NCI-H146 treated with DMSO at 0.1 percent for 48 hours (cell line): Measurements from ENCODE around the gene CYP27B1.

Source experiments
- DNase-seq: peaks from one replicate; lab custom pipeline; 2025; ENCODE audit not compliant: unreplicated experiment; lab: John Stamatoyannopoulos, UW

The CYP27B1 gene

DNA sequence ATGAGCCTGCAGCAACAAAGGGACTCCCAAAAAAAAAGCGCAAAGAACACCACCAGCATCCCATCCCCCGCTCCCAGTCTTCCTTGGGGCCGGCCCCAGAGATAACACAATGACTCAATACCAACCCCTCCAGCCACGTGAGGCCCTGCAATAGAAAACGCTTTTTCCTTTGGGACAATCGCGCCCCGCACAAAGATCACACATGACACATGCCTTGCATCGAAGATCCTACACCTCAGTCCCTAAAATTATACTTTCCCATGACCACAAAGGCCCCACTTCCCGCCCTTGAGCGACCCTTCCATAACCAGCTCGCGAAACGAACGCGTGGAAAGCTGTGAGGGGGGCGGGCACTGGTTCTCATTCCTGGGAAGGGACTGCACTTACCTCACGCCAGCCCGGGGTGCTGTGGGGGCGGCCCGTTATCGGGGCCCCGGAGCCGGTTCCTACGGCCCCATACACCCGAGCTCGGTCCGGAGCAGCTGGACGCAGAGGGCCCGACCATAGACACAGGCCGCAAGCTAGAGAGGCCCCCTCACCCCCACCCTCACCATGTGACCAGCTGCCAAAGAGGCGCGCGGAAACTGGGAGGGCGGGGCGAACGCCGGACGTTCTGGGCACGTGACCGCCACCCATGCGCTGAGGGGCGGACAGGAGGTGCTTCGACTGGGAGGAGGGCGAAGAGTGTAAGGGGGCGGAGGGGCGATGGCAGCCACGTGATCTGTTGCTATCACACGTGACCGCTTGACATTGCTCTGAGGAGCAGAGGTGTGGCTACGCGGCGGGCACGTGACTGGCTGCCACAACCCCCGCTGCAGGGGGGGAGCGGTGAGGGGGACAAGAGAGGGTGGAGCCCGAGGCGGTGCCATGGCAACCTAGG, 14.8 kb downstream of the CYP27B1 start, which contains the start of gene CDK4:
CDK4 (minus strand) TSS at position 523 of the 880 bp plus-strand sequence. CDS start 593 bp downstream, outside the sequence.
- DNase-seq, result peak; percentile 99

GRCh38 chr12:57751432-57751787, 15.5 kb downstream of the CYP27B1 start:
- no peak for DNase-seq

GRCh38 chr12:57750561-57751431, 16.1 kb downstream of the CYP27B1 start:
- DNase-seq, result no peak

DNA sequence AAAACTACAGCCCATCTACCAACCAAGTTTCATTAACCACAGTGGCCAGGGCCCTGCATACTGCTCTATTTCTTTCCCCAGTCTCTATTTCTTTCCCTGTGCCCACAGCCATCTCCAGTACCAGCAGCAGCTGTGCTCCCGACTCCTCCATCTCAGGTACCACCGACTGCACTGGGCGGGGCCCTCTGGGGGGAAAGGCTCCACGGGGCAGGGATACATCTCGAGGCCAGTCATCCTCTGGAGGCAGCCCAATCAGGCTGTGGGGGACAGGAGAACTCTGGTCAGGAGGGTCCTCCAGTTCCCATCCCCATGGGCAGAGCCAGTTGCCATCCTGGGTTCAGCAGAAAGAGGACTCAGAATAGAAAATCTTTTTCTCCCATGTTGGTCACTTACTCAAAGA, 17.8 kb downstream of the CYP27B1 start:
- no peak for DNase-seq

DNA sequence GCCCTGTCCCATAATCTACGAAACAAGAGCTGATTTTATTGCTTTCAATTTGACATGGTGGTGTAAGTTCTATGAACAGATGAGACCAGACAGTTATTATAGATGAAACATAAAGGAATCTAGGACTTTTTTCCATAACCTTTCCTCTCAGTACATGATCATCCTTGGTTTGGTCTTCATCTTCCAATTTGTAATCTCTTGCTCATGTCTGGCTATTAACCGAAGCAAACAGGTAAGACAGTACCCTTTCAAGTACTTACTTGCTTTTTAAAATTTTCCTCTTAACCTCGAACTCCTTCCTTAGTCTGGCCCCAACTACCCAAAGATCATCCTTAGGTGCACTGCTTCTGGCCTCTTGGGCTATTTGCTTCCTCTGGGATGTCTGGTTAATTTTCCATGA, 20.9 kb downstream of the CYP27B1 start:
- no peak for DNase-seq

- no peak for DNase-seq
Observed at GRCh38 chr12:57745485-57745881, 21.4 kb downstream of the CYP27B1 start.

- peak; percentile 94 for DNase-seq
Observed at GRCh38 chr12:57744777-57745484, 21.9 kb downstream of the CYP27B1 start, which contains the start of gene TSPAN31. Gene TSPAN31 (plus strand): TSS chr12:57745039. CDS start chr12:57745155, 116 bp downstream.

GRCh38 chr12:57744194-57744776, 22.6 kb downstream of the CYP27B1 start:
- no peak for DNase-seq

GRCh38 chr12:57743769-57744168, 23.1 kb downstream of the CYP27B1 start:
- no peak for DNase-seq

GRCh38 chr12:57741844-57742738, 24.8 kb downstream of the CYP27B1 start:
- DNase-seq, result no peak

- no peak for DNase-seq
Observed at GRCh38 chr12:57741413-57741789, 25.5 kb downstream of the CYP27B1 start.

DNA sequence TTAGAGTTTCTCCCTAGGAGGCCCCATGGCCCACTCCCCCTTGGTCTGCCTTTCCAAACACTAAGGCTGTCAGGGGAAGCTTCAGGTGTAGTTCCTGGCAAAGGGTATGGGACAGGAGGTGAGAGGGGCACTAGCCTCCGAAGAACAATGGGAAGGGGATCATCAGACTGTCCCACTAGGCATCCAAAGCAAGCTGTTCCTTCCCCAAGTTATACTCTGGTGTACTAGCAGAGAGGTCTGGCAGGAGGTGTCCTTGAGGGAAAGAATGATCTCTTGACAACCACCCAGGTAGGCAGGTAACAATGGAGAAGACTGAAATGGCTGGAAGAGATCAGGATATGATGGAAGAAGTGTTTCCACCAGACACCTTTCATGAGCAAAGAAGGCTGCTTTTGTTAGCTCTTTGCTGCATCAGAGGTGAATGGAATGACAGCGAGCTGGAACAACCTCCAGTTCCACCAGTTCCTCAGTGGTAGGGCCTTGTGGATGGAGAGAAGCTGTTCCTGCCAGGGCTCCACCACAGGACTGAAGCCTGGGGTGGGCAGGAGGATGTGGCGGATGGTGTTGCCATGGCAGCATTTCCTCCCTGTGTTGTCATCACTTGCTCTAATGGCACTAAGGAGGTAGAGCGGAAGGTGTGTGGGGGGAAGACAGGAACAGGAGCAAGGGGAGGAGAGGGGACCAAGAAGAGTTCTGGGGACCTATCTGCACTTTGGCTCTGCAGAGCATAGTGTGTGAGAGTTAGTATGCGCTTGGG, 26.0 kb downstream of the CYP27B1 start:
- DNase-seq, result no peak

GRCh38 chr12:57739914-57740538, 26.9 kb downstream of the CYP27B1 start:
- no peak for DNase-seq

GRCh38 chr12:57739387-57739786, 27.5 kb downstream of the CYP27B1 start:
- no peak for DNase-seq

- DNase-seq, result peak; percentile 8
Observed at GRCh38 chr12:57738661-57739237, 28.1 kb downstream of the CYP27B1 start, which contains the start of gene AGAP2. Gene AGAP2 (minus strand): TSS chr12:57738742. CDS start chr12:57738246, 496 bp downstream.

- DNase-seq, result no peak
Observed at GRCh38 chr12:57737467-57738460, 29.1 kb downstream of the CYP27B1 start.
